Activated T-helper 1 cell treated with anti-CD3 and anti-CD28 coated beads, Interleukin-2, amount 50 U/mL, for 16 hours (primary cell): ENCODE data around the gene ADRA2A.

Experiments used
- DNase-seq, 2 donors: peaks; one replicate each; pipeline ENCODE4 v3.0.0-alpha.2; 2020; ENCODE audit warnings: low read depth in 1 of 2, low spot score in 1 of 2

The ADRA2A gene

DNA sequence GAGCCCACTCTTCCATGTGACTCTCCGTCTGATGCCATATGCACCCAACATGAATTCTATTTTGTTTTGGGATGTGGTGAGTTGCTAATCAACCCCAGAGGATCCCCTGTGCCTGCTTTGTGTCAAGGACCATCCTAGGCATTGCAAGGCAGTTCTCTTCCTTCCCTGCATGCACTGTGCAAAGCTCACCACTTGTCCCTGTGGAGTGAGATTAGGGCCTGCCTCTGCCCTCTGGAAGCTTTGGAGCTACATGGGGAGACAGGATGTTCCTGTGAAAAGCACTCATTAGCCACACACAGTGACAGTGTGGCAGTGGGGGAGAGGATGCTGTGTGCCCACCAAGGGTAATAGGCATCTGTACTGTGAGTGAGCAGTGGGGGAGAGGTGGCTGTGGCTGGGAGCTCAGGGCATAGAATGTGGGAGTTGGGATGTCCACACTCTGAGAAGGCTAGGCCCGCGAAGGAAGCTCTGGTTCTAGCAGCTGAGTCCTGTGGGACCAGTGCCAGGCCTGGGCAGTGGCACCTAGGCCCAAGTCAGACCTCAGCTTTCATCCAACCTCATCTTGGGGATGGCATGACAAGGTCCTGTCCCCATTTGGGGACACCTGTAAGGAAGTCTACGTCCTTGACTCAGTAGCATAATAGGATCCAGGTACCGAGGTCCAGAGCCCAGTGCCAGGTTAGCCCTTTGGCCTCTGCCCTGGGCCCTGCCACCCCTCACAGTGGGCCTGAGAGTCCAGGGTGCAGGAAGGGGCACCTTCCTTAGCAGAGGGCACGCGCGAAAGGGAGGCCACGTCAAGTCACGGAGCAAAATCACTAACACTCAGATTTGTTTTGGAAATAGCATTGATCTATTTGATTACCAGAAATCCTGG is 6.6 kb downstream of the ADRA2A start:
- no peak for DNase-seq

GRCh38 chr10:111084366-111085255 is 7.8 kb downstream of the ADRA2A start:
- no peak for DNase-seq

DNA sequence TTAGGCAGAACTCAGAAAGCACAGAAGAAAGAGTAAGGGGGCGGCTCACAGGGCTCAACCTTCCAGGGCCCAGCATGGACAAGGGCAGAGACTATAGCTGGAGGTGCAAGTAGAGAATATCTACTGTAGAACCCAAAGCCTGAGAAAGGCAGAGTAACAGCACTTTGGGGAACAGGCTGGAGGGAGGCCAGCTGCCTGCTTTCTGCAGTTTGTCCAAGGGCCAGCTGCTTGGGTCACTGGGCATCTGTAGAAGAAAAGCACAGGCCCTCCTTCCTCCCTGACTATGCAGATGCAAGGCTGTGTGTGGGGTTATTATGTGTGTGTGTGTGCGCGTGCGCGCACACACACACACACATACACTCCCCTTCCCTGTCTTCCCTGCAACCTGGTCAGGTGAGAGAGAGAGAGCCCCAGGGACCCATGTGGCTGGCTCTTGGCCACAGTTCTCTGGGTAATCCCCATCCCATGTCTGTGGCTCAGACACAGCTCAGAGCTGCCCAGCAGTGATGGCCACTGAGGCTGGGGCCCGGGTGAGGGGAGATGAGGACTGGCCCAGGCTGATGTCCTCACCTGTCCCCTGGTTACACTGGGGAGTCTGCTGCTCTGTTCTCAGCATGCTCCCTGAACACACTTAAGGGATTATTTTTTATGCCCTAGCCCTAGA is 9.0 kb downstream of the ADRA2A start:
- no peak for DNase-seq

DNA sequence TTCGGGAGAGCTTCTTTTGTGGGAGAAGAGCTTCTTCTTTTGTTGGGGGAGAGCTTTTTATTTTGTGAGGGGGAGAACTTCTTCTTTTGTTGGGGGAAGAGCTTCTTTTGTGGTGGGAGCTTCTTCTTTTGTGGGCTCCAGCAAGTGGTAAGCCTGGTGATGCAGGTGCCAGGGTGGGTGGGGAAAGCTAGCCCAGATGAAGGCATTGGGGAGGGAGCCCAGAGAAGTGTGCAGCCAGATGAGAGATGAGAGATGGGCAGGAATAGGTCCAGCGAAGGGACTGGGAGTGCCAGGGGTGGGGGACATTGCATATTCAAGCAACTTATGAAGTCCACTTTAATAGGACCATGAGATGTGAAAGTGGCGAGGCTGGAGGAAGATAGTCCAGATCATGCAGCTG is 9.7 kb downstream of the ADRA2A start:
- DNase-seq, result no peak

DNA sequence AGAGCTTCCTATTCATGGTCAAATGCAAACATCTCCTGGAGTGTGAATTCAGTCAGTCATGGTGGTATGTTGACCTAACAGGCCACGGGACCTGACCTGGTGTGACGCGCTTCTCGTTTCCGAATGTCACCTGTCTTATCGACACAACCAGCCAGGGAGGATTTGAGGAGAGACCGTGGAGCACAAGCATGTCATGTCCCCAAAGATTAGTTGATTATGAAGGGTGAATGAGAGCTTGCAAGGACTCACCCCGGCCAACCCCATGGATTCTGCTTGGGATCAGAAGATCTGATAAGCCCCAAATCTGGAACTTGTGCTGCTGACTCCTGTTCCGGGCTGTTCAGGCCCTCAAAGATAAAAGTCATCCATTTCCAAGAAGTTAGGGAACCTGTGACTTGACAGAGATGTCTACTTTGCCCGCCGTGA is 10.5 kb downstream of the ADRA2A start:
- DNase-seq, result no peak

- DNase-seq, result no peak
These were observed 11.2 kb downstream of the ADRA2A start for GRCh38 chr10:111087968-111088505.

DNA sequence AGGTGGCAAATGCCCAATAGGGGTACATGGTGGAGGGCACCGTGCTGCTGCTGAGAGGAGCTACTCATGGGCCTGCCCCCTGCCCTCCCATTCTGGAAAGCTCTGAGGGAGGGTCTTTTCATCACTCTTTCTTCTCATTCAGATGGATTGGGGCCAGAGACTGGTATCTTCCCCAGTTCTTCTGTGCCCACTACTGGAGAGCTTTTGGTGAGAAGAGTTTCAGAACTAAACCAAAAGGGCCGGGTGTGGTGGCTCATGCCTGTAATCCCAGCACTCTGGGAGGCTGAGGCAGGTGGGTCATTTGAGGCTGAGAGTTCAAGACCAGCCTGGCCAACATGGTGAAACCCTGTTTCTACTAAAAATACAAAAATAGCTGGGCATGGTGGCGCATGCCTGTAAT is 12.5 kb downstream of the ADRA2A start:
- DNase-seq, result no peak

GRCh38 chr10:111091833-111092232 is 15.0 kb downstream of the ADRA2A start:
- DNase-seq, result no peak

- DNase-seq, result no peak
These were observed 17.0 kb downstream of the ADRA2A start for GRCh38 chr10:111093741-111094380.

GRCh38 chr10:111098679-111099437 is 22.0 kb downstream of the ADRA2A start:
- DNase-seq, result no peak

- DNase-seq, result no peak
These were observed 23.4 kb downstream of the ADRA2A start for GRCh38 chr10:111100198-111100597.

DNA sequence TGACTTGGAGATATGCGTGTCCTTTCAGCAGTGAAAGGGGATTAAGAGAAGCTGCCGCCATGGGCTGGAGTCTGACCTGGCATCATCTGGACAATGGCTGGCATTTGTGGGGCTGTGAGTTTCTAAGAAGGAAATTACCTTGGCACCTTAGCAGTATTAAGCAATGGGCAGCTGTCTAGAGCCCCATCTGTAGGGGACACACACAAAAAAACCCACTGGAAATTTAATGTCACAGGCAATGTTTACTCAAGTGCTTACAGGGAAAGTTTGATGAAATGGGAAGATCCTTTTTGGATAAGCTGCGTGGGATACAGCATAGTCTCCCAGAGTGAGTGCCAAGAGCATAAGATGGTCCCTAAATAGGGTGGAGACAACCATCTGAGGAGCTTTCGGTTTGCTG is 25.0 kb downstream of the ADRA2A start:
- DNase-seq, result no peak

- DNase-seq, result no peak
These were observed 25.6 kb downstream of the ADRA2A start for GRCh38 chr10:111102359-111102837.

DNA sequence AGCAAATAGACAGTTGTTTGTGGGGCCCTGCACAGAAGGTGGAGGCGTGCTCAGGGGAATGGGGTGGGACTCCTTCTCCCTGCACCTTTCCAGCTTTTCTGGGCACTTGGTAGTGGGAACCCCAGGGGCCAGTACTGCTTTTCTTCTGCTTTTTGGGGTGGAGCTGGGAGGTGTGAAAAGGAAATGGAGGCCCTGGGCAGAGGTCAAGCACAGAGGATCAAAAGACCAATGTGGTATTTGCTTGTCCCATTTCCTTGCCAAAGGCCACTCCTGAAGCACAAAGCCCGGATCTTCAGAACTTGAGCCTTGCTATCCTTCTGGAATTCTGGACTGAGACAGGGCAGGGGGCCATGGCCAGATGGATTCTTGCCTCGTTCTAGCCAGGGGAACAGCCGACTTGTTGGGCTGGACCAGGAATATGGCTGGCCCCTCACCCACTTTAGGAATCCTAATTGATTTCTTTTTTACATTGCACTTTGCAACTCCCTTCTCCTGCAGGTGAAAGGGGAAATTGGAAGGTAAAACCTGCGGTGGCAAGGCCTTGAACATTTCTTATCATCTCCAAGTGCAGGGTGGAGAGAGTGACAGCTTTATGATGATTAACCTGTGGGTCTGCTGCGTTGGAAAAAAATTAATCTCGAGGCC is 26.5 kb downstream of the ADRA2A start:
- no peak for DNase-seq

- no peak for DNase-seq
These were observed 28.0 kb downstream of the ADRA2A start for GRCh38 chr10:111104811-111105210.

GRCh38 chr10:111106081-111106480 is 29.3 kb downstream of the ADRA2A start:
- no peak for DNase-seq

DNA sequence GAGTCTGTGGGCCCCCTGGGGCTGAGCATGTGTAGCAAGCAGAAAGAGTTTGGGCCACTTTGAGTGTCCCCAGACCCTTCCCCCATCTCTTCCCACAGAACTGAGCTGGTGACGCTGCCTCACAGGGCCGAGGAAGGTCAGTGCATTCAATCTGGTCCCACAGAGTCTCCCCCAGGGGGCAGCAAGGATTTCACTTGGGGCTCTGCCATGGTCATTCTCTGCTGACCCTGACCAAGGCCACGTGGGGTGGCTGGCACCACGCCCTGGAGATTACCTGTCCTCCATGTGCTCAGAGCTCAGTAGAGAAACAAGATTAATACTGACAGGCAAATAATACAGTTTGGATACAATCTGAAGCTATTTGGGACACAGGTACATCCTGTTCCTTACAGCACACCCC is 30.2 kb downstream of the ADRA2A start:
- no peak for DNase-seq

- DNase-seq, result no peak
These were observed 31.0 kb downstream of the ADRA2A start for GRCh38 chr10:111107846-111108245.

- no peak for DNase-seq
These were observed 31.6 kb downstream of the ADRA2A start for GRCh38 chr10:111108441-111108840.
